RCC 7860 (cell line): ENCODE data around the gene CDT1.

Experiments used
- DNase-seq: peaks from one replicate; pipeline ENCODE4 v3.0.0-alpha.2; 2015; ENCODE audit warnings: low spot score
- FAIRE-seq: peaks from 2 replicates; lab custom pipeline; 2012; peaks lifted over from hg19 to GRCh38; lab: Jason Lieb, UNC

Gene CDT1

DNA sequence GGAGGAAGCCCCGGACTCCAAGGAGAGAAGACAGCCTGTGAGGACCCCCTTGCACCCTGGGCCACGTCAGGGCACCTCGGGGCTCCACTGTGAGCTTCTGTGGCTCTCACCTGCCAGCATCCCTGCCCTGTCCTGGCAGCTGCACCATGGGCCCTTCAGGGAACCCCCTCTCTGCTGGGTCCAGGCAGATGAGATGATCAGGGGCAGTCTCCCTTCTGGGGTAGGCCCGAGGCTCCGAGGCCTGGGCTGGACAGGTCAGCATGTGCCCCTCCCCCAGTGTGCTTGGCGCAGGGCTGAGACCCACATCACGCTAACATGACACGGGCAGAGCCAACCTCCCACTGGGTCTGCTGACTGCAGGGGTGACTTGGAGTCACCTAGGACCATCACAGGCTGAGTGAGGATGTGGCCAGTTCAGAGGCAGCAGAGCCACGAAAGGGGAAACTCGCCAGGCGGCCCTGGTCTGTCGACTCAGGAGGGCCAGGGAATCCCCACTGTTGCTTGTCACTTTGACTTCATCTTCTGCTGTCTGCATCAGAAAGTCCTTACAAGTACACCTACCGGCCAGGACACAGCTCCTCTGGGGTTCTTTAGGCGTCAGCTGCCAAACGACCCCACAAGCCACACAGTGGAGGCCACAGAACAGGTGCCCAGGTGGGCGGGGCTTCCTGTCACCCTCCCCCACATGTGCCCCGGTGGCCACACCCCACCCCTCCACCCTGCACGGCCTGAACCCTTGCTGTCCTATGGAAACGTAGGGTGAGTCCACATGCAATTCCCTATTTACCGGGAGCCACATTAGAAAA is 50.9 kb downstream of the CDT1 start:
- no peak for DNase-seq

DNA sequence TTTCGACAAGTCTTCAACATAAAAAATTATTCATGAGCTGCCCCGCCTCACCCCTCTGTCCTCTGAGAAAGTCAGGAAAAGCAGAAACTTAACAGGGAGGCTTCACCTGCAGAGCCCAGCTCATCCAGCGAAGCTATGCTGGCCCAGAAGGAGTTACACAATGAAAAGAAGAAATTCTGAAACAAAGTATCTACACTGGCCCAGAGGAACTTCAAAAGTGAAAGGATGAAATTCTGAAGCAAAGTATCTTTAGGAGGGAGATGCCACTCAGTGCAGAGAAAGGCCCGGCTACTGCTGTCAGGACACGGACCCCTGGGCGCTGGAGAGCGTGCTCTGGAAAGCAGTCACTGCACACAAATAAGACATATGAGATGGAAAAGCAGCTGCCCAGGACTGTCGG is 51.6 kb downstream of the CDT1 start:
- DNase-seq = no peak
- FAIRE-seq = no peak

More for the DNA sequence above, 50.9 kb downstream of the CDT1 start:
- FAIRE-seq = no peak

DNA sequence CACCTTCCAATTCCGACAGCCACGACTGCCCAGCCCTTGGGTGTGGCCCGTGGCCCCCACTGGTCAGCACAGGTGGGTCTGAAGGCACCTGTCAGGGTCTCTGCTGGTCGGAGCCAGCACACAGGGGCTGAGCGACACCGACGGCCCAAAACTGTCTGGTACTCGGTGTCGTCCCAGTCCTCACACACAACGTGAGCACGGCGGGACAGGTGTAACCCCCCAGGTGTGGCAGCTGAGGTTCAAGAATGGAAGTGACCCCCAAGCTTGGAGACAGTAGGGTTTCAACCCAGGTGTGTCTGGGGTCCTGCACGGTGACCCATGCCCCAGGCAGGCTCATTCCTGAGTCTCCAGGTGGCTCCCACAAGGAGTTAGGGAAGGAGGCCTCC is 52.1 kb downstream of the CDT1 start:
- FAIRE-seq (no peak), DNase-seq (no peak)

DNA sequence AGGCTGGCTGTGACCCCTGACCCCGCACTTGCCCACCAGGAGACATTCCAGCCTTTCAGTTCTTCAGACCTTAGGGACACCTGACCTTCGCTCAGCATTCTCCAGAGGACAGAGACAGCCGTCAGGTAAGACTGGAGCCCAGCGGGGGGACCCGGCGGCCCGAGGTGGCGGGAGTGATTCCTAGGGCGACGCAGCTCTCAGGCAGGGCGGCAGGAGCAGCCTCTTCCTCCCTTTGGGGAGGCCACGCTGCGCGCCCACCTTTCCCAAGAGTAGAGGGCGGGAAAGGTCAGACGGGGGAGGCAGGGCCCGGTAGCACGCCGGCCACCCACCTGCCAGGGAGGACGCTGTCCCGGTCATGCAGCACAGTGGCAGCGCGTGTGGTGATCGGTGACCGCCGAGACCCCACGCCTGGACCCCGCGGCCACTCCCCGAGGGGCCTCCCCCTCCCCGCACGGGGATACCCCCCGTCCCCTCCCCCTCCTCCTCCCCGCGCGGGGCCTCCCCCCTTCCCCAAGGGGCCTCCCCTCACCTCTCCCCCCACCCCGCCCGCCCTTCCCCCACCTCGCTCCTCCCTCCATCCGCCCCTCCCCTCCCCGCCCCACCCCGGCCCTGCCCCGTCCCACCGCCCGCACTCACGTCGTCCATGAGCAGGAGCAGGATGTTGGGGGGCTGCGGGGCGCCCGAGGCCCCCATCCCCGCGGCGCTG is 52.7 kb downstream of the CDT1 start:
- no peak for DNase-seq
- no peak for FAIRE-seq

DNA sequence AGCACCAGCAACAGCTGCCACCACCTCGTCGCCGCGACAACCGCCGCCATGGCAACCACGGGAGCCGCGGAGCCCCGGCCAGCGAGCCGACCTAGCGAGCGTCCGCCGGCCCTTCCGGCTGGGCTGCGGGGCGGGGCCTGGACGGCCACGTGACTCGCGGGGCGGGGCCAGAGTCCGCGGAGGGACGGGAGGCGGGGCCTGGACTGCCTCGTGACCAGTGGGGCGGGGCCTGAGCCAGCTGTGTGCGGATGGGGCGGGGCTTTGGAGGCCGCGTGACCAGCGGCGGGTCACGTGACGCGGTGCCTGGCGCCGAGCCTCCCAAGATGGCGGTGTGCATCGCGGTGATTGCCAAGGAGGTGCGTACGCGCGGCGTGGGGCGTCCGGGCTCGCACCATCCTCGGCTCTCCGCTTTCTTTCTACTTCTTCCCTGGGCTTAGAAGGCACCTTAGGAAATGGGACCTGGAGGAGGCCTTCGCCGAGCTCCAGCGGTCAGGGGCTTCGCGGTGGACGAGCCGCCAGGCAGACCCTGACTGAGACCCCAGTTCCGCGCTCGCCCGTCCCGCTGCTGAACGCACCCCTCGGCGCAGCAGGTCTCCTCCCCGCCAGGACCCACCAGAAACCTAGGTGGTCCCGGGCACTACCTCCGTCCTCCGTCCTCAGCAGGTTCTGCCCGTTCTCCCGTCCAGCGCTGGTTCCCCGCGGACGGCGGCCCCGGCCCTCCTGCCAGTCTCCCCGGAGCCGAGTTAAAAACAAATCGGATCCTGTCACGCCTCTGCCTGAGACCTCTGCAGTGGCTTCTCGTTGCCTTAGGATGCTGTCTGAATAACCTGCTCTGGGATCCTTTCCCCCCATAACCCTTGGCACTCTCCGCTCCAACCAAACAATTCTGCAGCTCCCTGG is 53.5 kb downstream of the CDT1 start, which contains the start of the genes GALNS and TRAPPC2L:
Gene GALNS, minus strand, starts transcription at position 120 of the 900 bp plus-strand sequence. Its CDS starts 70 bp downstream, at position 50.
Gene TRAPPC2L, plus strand, starts transcription at position 300 of the 900 bp plus-strand sequence. Its CDS starts 24 bp downstream, at position 324.
- FAIRE-seq (no peak), DNase-seq (peak; percentile 88)

DNA sequence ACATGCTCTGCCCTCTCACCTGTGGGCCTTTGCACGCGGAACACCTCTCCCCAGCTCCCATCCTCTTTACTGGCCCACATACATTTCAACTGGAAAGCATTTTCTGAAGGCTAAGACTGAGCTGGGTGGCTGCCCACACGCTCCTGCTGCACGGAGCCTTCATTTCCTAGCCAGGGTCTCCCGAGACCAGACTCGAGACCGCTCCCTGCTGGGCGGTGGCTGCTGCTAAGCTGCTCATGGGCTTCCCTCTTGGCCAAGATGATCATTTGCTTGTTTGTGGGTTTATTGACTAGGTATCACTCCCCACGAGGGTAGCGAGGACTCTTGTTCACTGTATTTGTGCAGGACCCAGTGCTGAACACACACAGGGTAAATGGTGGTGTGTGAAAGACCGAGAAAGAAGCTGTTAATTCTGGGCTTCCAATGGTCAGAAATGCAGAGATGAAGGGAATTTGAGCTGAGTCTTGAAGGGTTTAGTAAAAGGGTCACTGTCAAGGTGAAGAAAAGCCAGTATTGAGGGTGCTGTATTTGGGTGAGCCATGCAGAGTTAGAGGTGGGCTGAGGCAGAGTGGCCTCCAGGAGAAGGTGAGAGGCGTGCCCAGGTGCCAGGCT is 54.2 kb downstream of the CDT1 start:
- no peak for FAIRE-seq
- peak; percentile 42 for DNase-seq
